AG10803 (cell line): ENCODE results near the gene AKT2.

ENCODE experiments used
- DNase-seq: peaks from one replicate; pipeline ENCODE4 v3.0.0; 2010; ENCODE audit warnings: low read depth
- H3K4me3 ChIP-seq: 2 replicates; pipeline ENCODE4 v1.5.1; 2011; ENCODE audit warnings: mild to moderate bottlenecking, low read length, control low read depth
- CTCF ChIP-seq: conservative IDR thresholded peaks from 2 replicates; pipeline ENCODE4 v1.5.1; 2011; ENCODE audit warnings: mild to moderate bottlenecking, low read length, control low read depth, inconsistent platforms

AKT2 gene

GRCh38 chr19:40266912-40267600, 18.1 kb downstream of the AKT2 start:
- no peak overlapping the region for H3K4me3 ChIP-seq
- no peak for DNase-seq
- no peak for TF ChIP-seq CTCF

GRCh38 chr19:40266119-40266518, 19.0 kb downstream of the AKT2 start:
- DNase-seq: no peak
- H3K4me3 ChIP-seq: no peak overlapping the region
- TF ChIP-seq CTCF: no peak

GRCh38 chr19:40265763-40266099, 19.4 kb downstream of the AKT2 start:
- no peak for DNase-seq
- no peak overlapping the region for H3K4me3 ChIP-seq
- TF ChIP-seq CTCF: no peak

GRCh38 chr19:40265055-40265762, 19.9 kb downstream of the AKT2 start:
- no peak for TF ChIP-seq CTCF
- H3K4me3 ChIP-seq: no peak overlapping the region

GRCh38 chr19:40264314-40265054, 20.7 kb downstream of the AKT2 start:
- no peak for DNase-seq
- H3K4me3 ChIP-seq: no peak overlapping the region
- TF ChIP-seq CTCF: no peak

More at GRCh38 chr19:40265055-40265762, 19.9 kb downstream of the AKT2 start:
- DNase-seq: no peak

GRCh38 chr19:40263440-40264313, 21.5 kb downstream of the AKT2 start:
- no peak overlapping the region for H3K4me3 ChIP-seq

More at GRCh38 chr19:40263440-40264313, 21.5 kb downstream of the AKT2 start:
- DNase-seq: no peak
- no peak for TF ChIP-seq CTCF
